A673 (cell line): Measurements from ENCODE around the gene SLC24A5. TPM values are rescaled to one million over a fixed set of nuclear protein-coding genes. Genes with fewer than 3 reads are reported as not detected.

Experiments
- BruUV-seq: library from RNA; stranded (reverse); fragments of 400-500 nt; replicated peaks from 2 replicates; lab custom pipeline; 2021; lab: Mats Ljungman, UMichigan
- CTCF ChIA-PET: fragments of 300-600 bp; sonication (Branson Sonifier 250); formaldehyde crosslinking; loops from one replicate; lab custom pipeline; 2022; ENCODE audit warnings: antibody characterized with exemption; lab: Charles Lee
- POLR2A ChIA-PET: fragments of 300-600 bp; sonication (Branson Sonifier 250); formaldehyde crosslinking; loops from one replicate; lab custom pipeline; 2022; ENCODE audit warnings: antibody characterized with exemption; ENCODE audit not compliant: low non-redundant PET; lab: Charles Lee
- DNase-seq: peaks from one replicate; pipeline ENCODE4 v3.0.0-alpha.2; 2015; ENCODE audit warnings: low spot score
- H3K27ac ChIP-seq: fragments of 200-600 bp; sonication (generic); 2 replicates; pipeline ENCODE4 v1.5.1; 2016; ENCODE audit warnings: mixed run types, low read depth, mild to moderate bottlenecking, mixed read lengths, antibody characterized with exemption, low read length; ENCODE audit not compliant: poor library complexity, severe bottlenecking
- H3K27me3 ChIP-seq: fragments of 200-600 bp; sonication (generic); replicated peaks from 2 replicates; pipeline ENCODE4 v1.6.1; 2017; ENCODE audit warnings: mixed run types, low read depth, mild to moderate bottlenecking, mixed read lengths, antibody characterized with exemption, low read length; ENCODE audit not compliant: insufficient read depth, poor library complexity
- H3K36me3 ChIP-seq: fragments of 200-600 bp; sonication (generic); 2 replicates; pipeline ENCODE4 v1.6.1; 2016; ENCODE audit warnings: mixed run types, mild to moderate bottlenecking, mixed read lengths, antibody characterized with exemption, low read length; ENCODE audit not compliant: insufficient read depth, poor library complexity, severe bottlenecking
- H3K4me1 ChIP-seq: fragments of 200-600 bp; sonication (generic); 2 replicates; pipeline ENCODE4 v1.6.1; 2017; ENCODE audit warnings: mixed run types, mild to moderate bottlenecking, mixed read lengths, antibody characterized with exemption, low read length; ENCODE audit not compliant: insufficient read depth, poor library complexity, severe bottlenecking
- H3K4me3 ChIP-seq: fragments of 200-600 bp; sonication (generic); 2 replicates; pipeline ENCODE4 v1.5.1; 2016; ENCODE audit warnings: low read depth, mixed run types, mild to moderate bottlenecking, mixed read lengths, low read length; ENCODE audit not compliant: poor library complexity, severe bottlenecking
- H3K9me3 ChIP-seq: fragments of 200-600 bp; sonication (generic); 2 replicates; pipeline ENCODE4 v1.6.1; 2016; ENCODE audit warnings: mixed run types, low read depth, mild to moderate bottlenecking, mixed read lengths, antibody characterized with exemption, low read length; ENCODE audit not compliant: poor library complexity, severe bottlenecking
- EZH2 ChIP-seq: fragments of 200-600 bp; sonication (generic); IDR thresholded peaks from 2 replicates; pipeline ENCODE4 v1.6.1; 2017; ENCODE audit warnings: borderline replicate concordance, low read depth, mild to moderate bottlenecking, mixed read lengths, antibody characterized with exemption, low read length; ENCODE audit not compliant: poor library complexity, severe bottlenecking
- intact Hi-C: fragments of 100-400 bp; cut with micrococcal nuclease; formaldehyde crosslinking; loops from one replicate; pipeline ENCODE4 v1.10.0; 2022; ENCODE audit not compliant: unreplicated experiment
- total RNA-seq: library from RNA; stranded (reverse); gene quantifications from 2 replicates; pipeline ENCODE4 v1.2.3, GENCODE V29; 2021
- TF ChIP-seq, protein P1 (sequence below): fragments of 300-800, 200-600 bp; sonication (generic); conservative IDR thresholded peaks from 2 replicates; pipeline ENCODE4 v1.5.1; 2017; ENCODE audit warnings: low read depth, mild to moderate bottlenecking, antibody characterized with exemption, low read length, moderate library complexity, mixed read lengths

SLC24A5 gene
- total RNA-seq, 1 experiment from 2014 or later: not detected

DNA sequence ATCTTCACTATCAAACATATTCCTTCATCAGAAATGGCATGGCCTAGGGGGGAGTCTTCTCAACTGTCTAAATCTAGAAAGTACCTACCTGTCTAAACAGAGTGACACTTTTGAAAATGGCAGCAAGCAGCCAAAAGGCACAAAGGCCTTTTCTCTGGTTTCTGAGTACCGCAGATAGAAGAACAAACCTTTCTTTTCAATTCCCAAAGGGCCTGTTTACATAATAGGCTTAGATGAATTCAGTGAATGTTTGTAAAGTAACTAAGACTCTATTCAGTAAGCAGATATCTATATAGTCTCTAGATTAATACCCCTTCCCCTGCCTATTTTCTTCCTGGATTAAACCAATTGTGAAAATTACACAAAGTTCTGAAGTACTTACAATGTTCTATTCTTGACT is 50.2 kb downstream of the SLC24A5 start:
- TF ChIP-seq, protein P1, sequence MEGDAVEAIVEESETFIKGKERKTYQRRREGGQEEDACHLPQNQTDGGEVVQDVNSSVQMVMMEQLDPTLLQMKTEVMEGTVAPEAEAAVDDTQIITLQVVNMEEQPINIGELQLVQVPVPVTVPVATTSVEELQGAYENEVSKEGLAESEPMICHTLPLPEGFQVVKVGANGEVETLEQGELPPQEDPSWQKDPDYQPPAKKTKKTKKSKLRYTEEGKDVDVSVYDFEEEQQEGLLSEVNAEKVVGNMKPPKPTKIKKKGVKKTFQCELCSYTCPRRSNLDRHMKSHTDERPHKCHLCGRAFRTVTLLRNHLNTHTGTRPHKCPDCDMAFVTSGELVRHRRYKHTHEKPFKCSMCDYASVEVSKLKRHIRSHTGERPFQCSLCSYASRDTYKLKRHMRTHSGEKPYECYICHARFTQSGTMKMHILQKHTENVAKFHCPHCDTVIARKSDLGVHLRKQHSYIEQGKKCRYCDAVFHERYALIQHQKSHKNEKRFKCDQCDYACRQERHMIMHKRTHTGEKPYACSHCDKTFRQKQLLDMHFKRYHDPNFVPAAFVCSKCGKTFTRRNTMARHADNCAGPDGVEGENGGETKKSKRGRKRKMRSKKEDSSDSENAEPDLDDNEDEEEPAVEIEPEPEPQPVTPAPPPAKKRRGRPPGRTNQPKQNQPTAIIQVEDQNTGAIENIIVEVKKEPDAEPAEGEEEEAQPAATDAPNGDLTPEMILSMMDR: no peak
- no peak for TF ChIP-seq EZH2
- Histone ChIP-seq H3K36me3 (peaks cover 15% of the 10 kb centered on the region), H3K27me3 (no peaks in the 10 kb centered on the region), H3K4me3 (no peak overlapping the region), H3K27ac (no peak overlapping the region), H3K9me3 (peaks cover 23% of the 10 kb centered on the region), H3K4me1 (peaks cover 4% of the 10 kb centered on the region)
- intact Hi-C loops: no loop called here
- ChIA-PET CTCF (no interaction called here), POLR2A (no interaction called here)
- BruUV-seq: no TSS peak
- peak; percentile 78 for DNase-seq

DNA sequence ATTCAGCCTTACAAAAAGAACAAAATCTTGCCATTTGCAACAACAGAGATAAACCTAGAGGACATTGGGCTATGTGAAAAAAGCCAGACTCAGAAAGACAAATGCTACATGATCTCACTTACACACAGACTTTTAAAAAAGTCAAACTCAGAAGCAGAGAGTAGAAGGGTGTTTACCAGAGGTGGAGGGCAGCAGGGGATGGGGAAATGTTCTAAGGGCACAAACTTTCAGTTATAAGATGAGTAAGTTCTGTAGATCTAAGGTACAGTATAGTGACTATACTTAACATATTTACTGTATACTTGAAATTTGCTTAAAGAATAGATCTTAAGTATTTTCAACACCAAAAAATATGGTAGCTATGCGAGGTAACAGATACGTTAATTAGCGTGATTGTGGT is 54.3 kb downstream of the SLC24A5 start:
- POLR2A ChIA-PET: no interaction called here
- DNase-seq: no peak
- TF ChIP-seq, protein P1: no peak
- no peak for TF ChIP-seq EZH2
- intact Hi-C loops: no loop called here
- no peaks in the 10 kb centered on the region for H3K36me3 ChIP-seq
- no peak overlapping the region for H3K27ac ChIP-seq
- no peak overlapping the region for H3K4me3 ChIP-seq
- H3K4me1 ChIP-seq: peaks cover 15% of the 10 kb centered on the region
- H3K27me3 ChIP-seq: no peaks in the 10 kb centered on the region
- CTCF ChIA-PET: no interaction called here
- peaks cover 23% of the 10 kb centered on the region for H3K9me3 ChIP-seq
- BruUV-seq: no TSS peak

DNA sequence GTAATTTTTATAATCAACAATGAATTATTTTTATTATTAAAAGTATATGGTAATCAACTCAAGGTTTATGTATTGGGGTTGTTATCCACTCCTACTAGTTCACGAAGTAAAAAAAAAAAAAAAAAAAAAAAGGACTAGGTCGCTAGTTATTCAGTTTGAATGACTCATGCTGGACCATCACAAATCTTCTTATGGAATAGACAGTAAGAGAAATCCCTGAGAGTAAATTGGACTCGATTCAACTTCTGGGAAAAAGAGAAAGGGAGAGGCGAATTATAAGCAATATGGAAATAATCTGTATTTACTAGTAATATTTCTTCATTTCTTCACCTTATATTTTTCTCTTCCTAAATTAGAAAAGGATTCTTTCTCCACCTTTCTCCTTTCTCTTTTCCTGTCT is 55.3 kb downstream of the SLC24A5 start:
- no peak overlapping the region for H3K27ac ChIP-seq
- no peaks in the 10 kb centered on the region for H3K27me3 ChIP-seq
- TF ChIP-seq, protein P1: no peak
- TF ChIP-seq EZH2: no peak
- peaks cover 11% of the 10 kb centered on the region for H3K4me1 ChIP-seq
- no peaks in the 10 kb centered on the region for H3K36me3 ChIP-seq
- H3K4me3 ChIP-seq: peak overlapping the region; percentile 74
- peaks cover 23% of the 10 kb centered on the region for H3K9me3 ChIP-seq
- BruUV-seq: no TSS peak
- POLR2A ChIA-PET: no interaction called here
- intact Hi-C loops: no loop called here
- CTCF ChIA-PET: no interaction called here
- peak; percentile 61 for DNase-seq
